GM19324 (cell line): ENCODE results near the gene CD79A.
"Not testable (repeated sequence)": the region's sequence is repeated elsewhere in the genome, so short reads cannot be mapped to it uniquely, and the experiment has no call there.

Experiments
- ATAC-seq: cut with Tn5 transposase; IDR thresholded peaks from one replicate; pipeline ENCODE4 v1.9.1; 2021; ENCODE audit warnings: mild to moderate bottlenecking, moderate library complexity; ENCODE audit not compliant: unreplicated experiment, low FRiP score

Gene CD79A

GRCh38 chr19:41862445-41862986, 14.6 kb upstream of the CD79A start:
- no peak for ATAC-seq

GRCh38 chr19:41863209-41863931, 13.7 kb upstream of the CD79A start:
- ATAC-seq, result no peak

GRCh38 chr19:41864374-41864773, 12.7 kb upstream of the CD79A start:
- no peak for ATAC-seq

- no peak for ATAC-seq
These were observed 10.8 kb upstream of the CD79A start for GRCh38 chr19:41866284-41866683.

- no peak for ATAC-seq
These were observed 8.7 kb upstream of the CD79A start for GRCh38 chr19:41868120-41868988.

- no peak for ATAC-seq
These were observed 8.1 kb upstream of the CD79A start for GRCh38 chr19:41868989-41869300.

GRCh38 chr19:41869374-41869955, 7.6 kb upstream of the CD79A start:
- ATAC-seq, result no peak

- ATAC-seq, result no peak
These were observed 6.6 kb upstream of the CD79A start for GRCh38 chr19:41870401-41870873.

- ATAC-seq, result peak; percentile 41
These were observed 5.3 kb upstream of the CD79A start for GRCh38 chr19:41871573-41872383.

- no peak for ATAC-seq
These were observed 4.7 kb upstream of the CD79A start for GRCh38 chr19:41872384-41872774.

GRCh38 chr19:41872775-41873647, 4.1 kb upstream of the CD79A start:
- no peak for ATAC-seq

- not testable (repeated sequence) for ATAC-seq
These were observed 1.1 kb upstream of the CD79A start for GRCh38 chr19:41875973-41876372.

- no peak for ATAC-seq
These were observed 1.1 kb downstream of the CD79A start for GRCh38 chr19:41877916-41878905.

- ATAC-seq, result no peak
These were observed 2.0 kb downstream of the CD79A start for GRCh38 chr19:41879080-41879479.

- ATAC-seq, result no peak
These were observed 2.7 kb downstream of the CD79A start for GRCh38 chr19:41879670-41880328.

GRCh38 chr19:41880329-41880708, 3.2 kb downstream of the CD79A start:
- ATAC-seq, result no peak

- peak; percentile 26 for ATAC-seq
These were observed 5.7 kb downstream of the CD79A start, which contains the start of gene ARHGEF1 for GRCh38 chr19:41882568-41883462. Gene ARHGEF1 (plus strand): TSS chr19:41883184. CDS start chr19:41888083, 4,899 bp downstream.
